Karpas-422 (cell line): ENCODE data around the gene IFT80. TPM values are rescaled to one million over a fixed set of nuclear protein-coding genes. Genes with fewer than 3 reads are reported as not detected.

ENCODE experiments used
- DNase-seq: peaks from one replicate; pipeline ENCODE4 v3.0.0-alpha.2; 2015
- H2AFZ ChIP-seq: fragments of 200-600 bp; sonication (generic); 2 replicates; pipeline ENCODE4 v1.6.1; 2014; ENCODE audit warnings: antibody characterized with exemption, low read length, mixed read lengths
- H3K27ac ChIP-seq: fragments of 200-600 bp; sonication (generic); 2 replicates; pipeline ENCODE4 v1.5.1; 2014; ENCODE audit warnings: mild to moderate bottlenecking, low read length, moderate library complexity
- H3K27me3 ChIP-seq: fragments of 200-600 bp; sonication (generic); 2 replicates; pipeline ENCODE4 v1.6.1; 2014; ENCODE audit warnings: low read length, mixed read lengths
- H3K36me3 ChIP-seq: fragments of 200-600 bp; sonication (generic); 2 replicates; pipeline ENCODE4 v1.6.1; 2014; ENCODE audit warnings: low read length, mixed read lengths; ENCODE audit not compliant: insufficient read depth
- H3K4me1 ChIP-seq: fragments of 200-600 bp; sonication (generic); 2 replicates; pipeline ENCODE4 v1.6.1; 2014; ENCODE audit warnings: mild to moderate bottlenecking, low read length, mixed read lengths
- H3K4me2 ChIP-seq: fragments of 200-600 bp; sonication (generic); 2 replicates; pipeline ENCODE4 v1.6.1; 2014; ENCODE audit warnings: low read length, low read depth, mild to moderate bottlenecking; ENCODE audit not compliant: poor library complexity, severe bottlenecking
- H3K4me3 ChIP-seq: fragments of 200-600 bp; sonication (generic); 2 replicates; pipeline ENCODE4 v1.5.1; 2014; ENCODE audit warnings: mild to moderate bottlenecking, antibody characterized with exemption, low read length, mixed read lengths
- H3K79me2 ChIP-seq: fragments of 200-600 bp; sonication (generic); 2 replicates; pipeline ENCODE4 v1.6.1; 2014; ENCODE audit warnings: mild to moderate bottlenecking, low read length, mixed read lengths
- H3K9ac ChIP-seq: fragments of 200-600 bp; sonication (generic); 2 replicates; pipeline ENCODE4 v1.6.0; 2014; ENCODE audit warnings: low read length
- H3K9me2 ChIP-seq: fragments of 200-600 bp; sonication (generic), shearing (Covaris generic); replicated peaks from 2 replicates; pipeline ENCODE4 v1.6.0; 2014; ENCODE audit warnings: mild to moderate bottlenecking, low read length, moderate library complexity; ENCODE audit not compliant: insufficient read depth
- H3K9me3 ChIP-seq: fragments of 300-700, 200-600 bp; sonication (generic); 2 replicates; pipeline ENCODE4 v1.6.1; 2014; ENCODE audit warnings: low read length, mixed read lengths
- H4K20me1 ChIP-seq: fragments of 200-600 bp; sonication (generic); 2 replicates; pipeline ENCODE4 v1.6.1; 2014; ENCODE audit warnings: mild to moderate bottlenecking, antibody characterized with exemption, low read length, low read depth; ENCODE audit not compliant: insufficient read depth
- total RNA-seq: library from RNA; depleted of rRNA; stranded (reverse); fragments of >200 nt; shearing (Covaris generic); gene quantifications from 2 replicates; pipeline ENCODE4 v1.2.3, GENCODE V29; 2014; ENCODE audit warnings: low replicate concordance

IFT80 gene
- total RNA-seq, 1 experiment from 2014 or later, result 40.7 TPM

DNA sequence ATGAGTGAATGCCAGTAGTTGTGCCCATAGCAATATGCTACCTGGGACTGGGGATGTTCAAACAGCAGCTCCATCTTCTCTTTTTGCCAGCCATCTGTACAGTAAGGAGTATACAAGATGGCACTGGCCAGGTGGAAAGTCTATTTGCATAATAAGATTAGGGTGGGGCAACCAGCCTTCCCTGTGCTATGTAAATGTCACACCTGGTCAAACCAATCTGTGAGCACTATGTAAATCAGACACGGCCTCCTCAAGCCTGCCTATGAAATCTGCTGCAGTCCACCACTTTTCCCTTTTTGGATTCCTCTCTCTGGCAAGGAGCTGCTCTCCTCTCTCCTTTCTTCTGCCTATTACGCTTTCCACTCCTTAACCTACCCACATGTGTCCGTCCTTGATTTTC is 120.8 kb downstream of the IFT80 start:
- no peaks in the 10 kb centered on the region for H3K27me3 ChIP-seq
- H3K4me3 ChIP-seq, result no peak overlapping the region
- H3K79me2 ChIP-seq, result no peaks in the 10 kb centered on the region
- 0 out of 2 replicates have a peak, but pooled peaks cover 2% of the 10 kb centered on the region for H3K9me2 ChIP-seq
- no peak overlapping the region for H3K4me2 ChIP-seq
- no peaks in the 10 kb centered on the region for H4K20me1 ChIP-seq
- H3K9me3 ChIP-seq, result no peaks in the 10 kb centered on the region
- DNase-seq, result no peak
- no peak overlapping the region for H2AFZ ChIP-seq
- no peak overlapping the region for H3K9ac ChIP-seq
- no peak overlapping the region for H3K27ac ChIP-seq
- H3K4me1 ChIP-seq, result no peaks in the 10 kb centered on the region; the same call in 1 of the 2 replicates
- peaks cover 6% of the 10 kb centered on the region; the same call in 1 of the 2 replicates for H3K36me3 ChIP-seq

DNA sequence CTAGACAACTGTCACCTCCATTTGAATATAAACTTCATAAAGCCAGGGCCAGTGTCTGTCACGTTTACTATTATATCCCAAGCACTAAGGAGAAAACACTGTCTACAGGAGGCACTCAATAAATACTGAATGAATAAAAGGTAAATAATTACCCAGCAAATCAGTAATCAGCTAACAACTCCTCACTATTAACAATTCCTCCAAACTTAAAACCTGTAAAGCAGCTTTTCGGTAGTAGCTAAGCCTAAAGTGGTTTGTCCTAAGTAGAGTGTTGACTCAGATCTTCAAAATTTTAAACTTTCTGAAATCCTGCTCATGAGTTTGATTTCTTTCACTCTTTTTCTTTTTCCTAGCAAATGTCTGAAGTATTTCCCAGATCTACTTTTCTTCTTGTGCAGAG is 133.9 kb downstream of the IFT80 start:
- Histone ChIP-seq H4K20me1 (no peaks in the 10 kb centered on the region), H3K4me1 (no peaks in the 10 kb centered on the region), H3K9me2 (no peaks in the 10 kb centered on the region), H3K4me2 (no peak overlapping the region), H3K36me3 (no peaks in the 10 kb centered on the region), H3K4me3 (no peak overlapping the region), H2AFZ (no peak overlapping the region), H3K79me2 (no peaks in the 10 kb centered on the region), H3K27ac (no peak overlapping the region), H3K9me3 (no peaks in the 10 kb centered on the region), H3K9ac (no peak overlapping the region), H3K27me3 (no peaks in the 10 kb centered on the region)
- no peak for DNase-seq

DNA sequence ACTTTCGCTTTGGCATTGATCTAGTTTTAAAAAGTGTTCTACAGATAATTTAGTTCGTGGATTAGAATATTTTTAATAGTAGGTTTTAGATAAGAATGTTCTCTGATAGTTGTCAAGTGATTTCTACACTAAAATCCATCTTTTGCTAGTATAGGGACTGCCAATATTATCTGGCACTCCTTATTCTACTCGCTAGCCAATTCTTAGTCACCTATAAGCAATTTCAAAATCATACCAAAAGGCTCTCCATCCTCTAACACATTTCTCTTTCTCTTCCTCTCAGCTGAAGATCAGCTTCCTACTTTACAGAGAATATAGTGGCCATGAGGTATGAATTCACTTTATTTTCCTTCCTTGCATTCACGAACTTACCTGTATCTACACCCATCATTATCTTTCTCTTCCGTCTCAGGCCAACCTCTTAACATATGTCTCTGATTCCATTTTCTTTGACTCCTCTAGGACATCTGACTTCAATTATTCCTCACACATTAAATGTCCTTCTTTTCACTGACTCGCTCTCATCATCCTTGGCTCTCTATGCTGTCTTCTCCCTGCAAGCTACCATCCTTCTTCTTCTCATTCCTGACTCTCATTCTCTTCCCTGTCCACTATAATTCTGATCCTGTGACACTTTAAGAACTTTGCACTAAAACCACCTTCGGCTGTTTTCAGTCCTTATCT is 138.3 kb downstream of the IFT80 start:
- Histone ChIP-seq H3K4me1 (no peaks in the 10 kb centered on the region), H2AFZ (no peak overlapping the region), H3K9me3 (no peaks in the 10 kb centered on the region)

DNA sequence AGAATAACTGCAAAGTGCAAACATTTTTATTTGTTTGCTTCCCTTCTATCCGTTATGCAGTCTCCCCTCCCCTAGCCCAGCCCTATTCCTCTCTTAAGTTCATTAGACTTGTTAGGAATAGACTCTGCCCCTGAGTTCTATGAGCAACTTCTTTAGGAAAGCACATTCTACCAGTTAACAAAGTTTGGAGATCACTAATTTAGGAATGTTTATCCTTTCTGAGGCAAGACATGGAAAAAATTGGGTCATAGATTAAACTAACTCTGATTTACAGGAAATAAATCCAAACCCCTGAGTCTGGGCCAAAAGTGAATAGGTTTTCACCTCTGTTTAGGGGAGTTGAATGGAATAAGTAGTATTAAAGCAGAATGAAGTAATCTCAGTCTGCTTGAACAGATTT is 139.4 kb downstream of the IFT80 start:
- Histone ChIP-seq H3K27ac (no peak overlapping the region), H3K36me3 (no peaks in the 10 kb centered on the region), H3K9me2 (no peaks in the 10 kb centered on the region), H3K4me3 (no peak overlapping the region), H4K20me1 (no peaks in the 10 kb centered on the region), H3K9ac (no peak overlapping the region), H2AFZ (no peak overlapping the region), H3K4me2 (no peak overlapping the region), H3K27me3 (no peaks in the 10 kb centered on the region), H3K4me1 (no peaks in the 10 kb centered on the region), H3K9me3 (no peaks in the 10 kb centered on the region), H3K79me2 (no peaks in the 10 kb centered on the region)
- DNase-seq, result no peak

More for the DNA sequence above, 138.3 kb downstream of the IFT80 start:
- Histone ChIP-seq H3K9me2 (no peaks in the 10 kb centered on the region), H4K20me1 (no peaks in the 10 kb centered on the region), H3K36me3 (no peaks in the 10 kb centered on the region), H3K79me2 (no peaks in the 10 kb centered on the region), H3K27me3 (no peaks in the 10 kb centered on the region), H3K4me3 (no peak overlapping the region), H3K4me2 (no peak overlapping the region), H3K9ac (no peak overlapping the region), H3K27ac (no peak overlapping the region)
- no peak for DNase-seq

DNA sequence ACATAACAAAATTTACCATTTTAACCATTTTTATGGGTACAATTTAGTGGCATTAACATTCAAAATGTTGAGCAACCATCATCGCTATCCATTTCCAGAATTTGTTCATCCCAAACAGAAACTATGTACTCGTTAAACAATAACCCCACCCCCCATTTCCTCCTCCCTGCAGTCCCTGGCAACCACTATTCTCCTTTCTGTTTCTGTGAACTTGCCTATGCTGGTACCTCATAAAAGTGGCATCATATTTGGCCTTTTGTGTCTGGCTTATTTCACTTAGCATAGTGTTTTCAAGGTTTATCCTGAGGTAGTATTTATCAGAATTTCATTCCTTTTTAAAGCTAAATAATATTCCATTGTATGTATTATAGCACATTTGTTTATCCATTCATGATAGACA is 141.4 kb downstream of the IFT80 start:
- Histone ChIP-seq H3K4me3 (no peak overlapping the region), H3K9me3 (no peaks in the 10 kb centered on the region), H3K9me2 (no peaks in the 10 kb centered on the region), H3K27ac (no peak overlapping the region), H4K20me1 (no peaks in the 10 kb centered on the region), H3K36me3 (no peaks in the 10 kb centered on the region), H3K9ac (no peak overlapping the region), H2AFZ (no peak overlapping the region), H3K27me3 (no peaks in the 10 kb centered on the region), H3K4me2 (no peak overlapping the region), H3K4me1 (no peaks in the 10 kb centered on the region), H3K79me2 (no peaks in the 10 kb centered on the region)
- DNase-seq, result no peak

DNA sequence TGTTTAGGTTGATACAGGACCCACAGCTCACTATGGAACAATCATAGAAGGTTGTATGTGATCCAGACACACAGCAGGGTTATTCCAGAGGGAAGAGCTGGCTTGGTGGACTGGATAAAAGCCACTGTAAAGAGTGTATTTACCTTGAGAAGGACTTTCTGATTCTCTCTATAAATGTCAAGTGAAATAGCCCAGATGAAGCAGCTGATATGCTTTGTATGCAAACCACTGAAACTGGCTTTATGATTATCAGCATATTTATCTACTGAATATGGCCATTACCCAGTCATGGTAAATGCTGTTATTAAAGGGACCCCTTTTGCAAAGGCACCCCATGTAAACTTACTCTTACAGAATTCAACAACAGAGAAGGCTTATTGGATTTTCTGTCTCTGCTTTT is 145.7 kb downstream of the IFT80 start:
- H3K79me2 ChIP-seq, result no peaks in the 10 kb centered on the region

DNA sequence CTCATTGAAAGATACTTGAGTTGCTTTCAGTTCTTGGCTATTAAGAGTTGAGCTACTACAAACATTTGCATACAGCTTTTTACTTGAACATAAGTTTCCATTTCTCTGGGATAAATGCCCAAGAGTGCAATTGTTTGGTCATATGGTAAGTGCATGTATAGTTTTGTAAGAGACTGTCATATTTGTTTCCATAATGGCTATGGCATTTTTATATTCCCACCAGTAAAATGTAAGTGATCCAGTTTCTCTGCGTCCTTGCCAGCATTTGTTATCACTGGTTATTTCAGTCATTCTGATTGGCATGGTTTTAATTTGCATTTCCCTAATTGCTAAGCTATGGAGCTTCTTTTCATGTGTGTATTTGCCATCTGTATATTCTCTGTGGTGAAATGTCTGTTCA is 151.3 kb downstream of the IFT80 start:
- no peaks in the 10 kb centered on the region for H3K9me2 ChIP-seq
- H3K9ac ChIP-seq, result no peak overlapping the region
- H3K27ac ChIP-seq, result no peak overlapping the region
- no peak overlapping the region for H3K4me2 ChIP-seq
- H3K9me3 ChIP-seq, result no peaks in the 10 kb centered on the region
- no peaks in the 10 kb centered on the region for H3K27me3 ChIP-seq
- H2AFZ ChIP-seq, result no peak overlapping the region
- no peaks in the 10 kb centered on the region for H4K20me1 ChIP-seq
- no peaks in the 10 kb centered on the region for H3K79me2 ChIP-seq
- DNase-seq, result no peak
- no peaks in the 10 kb centered on the region for H3K36me3 ChIP-seq
- no peaks in the 10 kb centered on the region for H3K4me1 ChIP-seq
- H3K4me3 ChIP-seq, result no peak overlapping the region

More for the DNA sequence above, 145.7 kb downstream of the IFT80 start:
- DNase-seq, result no peak
- H3K9me2 ChIP-seq, result no peaks in the 10 kb centered on the region
- no peaks in the 10 kb centered on the region for H3K4me1 ChIP-seq
- H3K9me3 ChIP-seq, result no peaks in the 10 kb centered on the region
- no peak overlapping the region for H3K4me3 ChIP-seq
- H3K4me2 ChIP-seq, result no peak overlapping the region
- H4K20me1 ChIP-seq, result no peaks in the 10 kb centered on the region
- no peak overlapping the region for H3K27ac ChIP-seq
- no peaks in the 10 kb centered on the region for H3K36me3 ChIP-seq
- H2AFZ ChIP-seq, result no peak overlapping the region
- no peaks in the 10 kb centered on the region for H3K27me3 ChIP-seq
- no peak overlapping the region for H3K9ac ChIP-seq

DNA sequence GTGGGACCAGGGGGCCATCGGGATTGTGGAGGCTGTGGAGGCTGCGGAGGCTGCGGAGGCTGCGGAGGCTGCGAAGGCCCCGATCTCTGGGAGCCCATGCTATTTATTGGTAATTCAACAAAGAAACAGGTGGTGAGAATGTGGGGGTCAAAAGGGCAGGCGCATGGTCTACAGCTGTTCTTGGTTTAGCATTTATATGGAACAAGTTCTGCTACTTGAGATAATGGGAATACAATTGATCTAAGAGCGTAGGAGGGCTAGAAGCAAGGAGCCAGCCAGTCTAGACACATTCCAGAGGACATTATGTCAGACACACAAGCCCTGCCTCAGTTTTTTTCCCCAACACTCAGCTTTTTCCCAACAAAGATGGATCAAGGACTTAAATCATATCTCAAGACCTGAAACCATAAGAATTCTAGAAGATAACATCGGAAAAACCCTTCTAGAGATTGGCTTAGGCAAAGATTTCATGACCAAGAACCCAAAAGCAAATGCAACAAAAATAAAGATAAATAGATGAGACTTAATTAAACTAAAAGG is 153.7 kb downstream of the IFT80 start:
- H3K4me1 ChIP-seq, result no peaks in the 10 kb centered on the region
- no peak overlapping the region for H3K27ac ChIP-seq
- no peaks in the 10 kb centered on the region for H3K36me3 ChIP-seq
- no peak overlapping the region for H3K9ac ChIP-seq
- H3K9me2 ChIP-seq, result no peaks in the 10 kb centered on the region
- no peaks in the 10 kb centered on the region for H4K20me1 ChIP-seq
- DNase-seq, result no peak
- no peaks in the 10 kb centered on the region for H3K9me3 ChIP-seq
- H3K4me2 ChIP-seq, result no peak overlapping the region
- H3K27me3 ChIP-seq, result no peaks in the 10 kb centered on the region
- H3K79me2 ChIP-seq, result no peaks in the 10 kb centered on the region
- no peak overlapping the region for H3K4me3 ChIP-seq
- H2AFZ ChIP-seq, result no peak overlapping the region
